ENCODE data around the gene GATC. TPM values are rescaled to one million over a fixed set of nuclear protein-coding genes. Genes with fewer than 3 reads are reported as not detected.
"Not testable (repeated sequence)": the region's sequence is repeated elsewhere in the genome, so short reads cannot be mapped to it uniquely, and the experiment has no call there.

The GATC gene
- polyA plus RNA-seq, 4 donors: 23.5 to 36.0 (median 35.3) TPM

GRCh38 chr12:120432772-120433525 is 13.3 kb upstream of the GATC start:
- no peak for DNase-seq (ENCODE audit: low read depth in 4 of 4, low spot score in 3 of 4)

- peak; percentile 87 to 93 (median 88) for DNase-seq (ENCODE audit: low read depth in 4 of 4, low spot score in 3 of 4)
These were observed 8.3 kb upstream of the GATC start, which contains the start of gene COX6A1 for GRCh38 chr12:120437735-120438494. Gene COX6A1 (plus strand): TSS chr12:120438113. CDS start chr12:120438127, 14 bp downstream.

- no peak for DNase-seq (ENCODE audit: low read depth in 4 of 4, low spot score in 3 of 4)
These were observed 7.6 kb upstream of the GATC start for GRCh38 chr12:120438495-120439198.

- DNase-seq (ENCODE audit: low read depth in 4 of 4, low spot score in 3 of 4): no peak
These were observed 6.5 kb upstream of the GATC start for GRCh38 chr12:120439646-120440247.

- no peak for DNase-seq (ENCODE audit: low read depth in 4 of 4, low spot score in 3 of 4)
These were observed 1.6 kb upstream of the GATC start for GRCh38 chr12:120444676-120445075.

GRCh38 chr12:120446844-120447178 is 567 bp downstream of the GATC start:
- DNase-seq (ENCODE audit: low read depth in 4 of 4, low spot score in 3 of 4): not testable (repeated sequence)

- no peak for DNase-seq (ENCODE audit: low read depth in 4 of 4, low spot score in 3 of 4)
These were observed 1.7 kb downstream of the GATC start for GRCh38 chr12:120447992-120448391.

- DNase-seq (ENCODE audit: low read depth in 4 of 4, low spot score in 3 of 4): not testable (repeated sequence)
These were observed 6.3 kb downstream of the GATC start for GRCh38 chr12:120452524-120452923.

- no peak for DNase-seq (ENCODE audit: low read depth in 4 of 4, low spot score in 3 of 4)
These were observed 7.0 kb downstream of the GATC start for GRCh38 chr12:120453060-120453750.

- DNase-seq (ENCODE audit: low read depth in 4 of 4, low spot score in 3 of 4): no peak
These were observed 7.7 kb downstream of the GATC start for GRCh38 chr12:120453977-120454376.

GRCh38 chr12:120455302-120455701 is 9.1 kb downstream of the GATC start:
- no peak for DNase-seq (ENCODE audit: low read depth in 4 of 4, low spot score in 3 of 4)

GRCh38 chr12:120457133-120457532 is 10.9 kb downstream of the GATC start:
- DNase-seq (ENCODE audit: low read depth in 4 of 4, low spot score in 3 of 4): no peak

- no peak for DNase-seq (ENCODE audit: low read depth in 4 of 4, low spot score in 3 of 4)
These were observed 13.9 kb downstream of the GATC start for GRCh38 chr12:120460157-120460556.

- no peak for DNase-seq (ENCODE audit: low read depth in 4 of 4, low spot score in 3 of 4)
These were observed 15.9 kb downstream of the GATC start for GRCh38 chr12:120462099-120462640.

GRCh38 chr12:120463712-120464111 is 17.5 kb downstream of the GATC start:
- DNase-seq (ENCODE audit: low read depth in 4 of 4, low spot score in 3 of 4): no peak

GRCh38 chr12:120465756-120466155 is 19.5 kb downstream of the GATC start:
- DNase-seq (ENCODE audit: low read depth in 4 of 4, low spot score in 3 of 4): no peak

GRCh38 chr12:120466560-120467315 is 20.5 kb downstream of the GATC start:
- no peak for DNase-seq (ENCODE audit: low read depth in 4 of 4, low spot score in 3 of 4)

GRCh38 chr12:120467439-120467838 is 21.2 kb downstream of the GATC start:
- DNase-seq (ENCODE audit: low read depth in 4 of 4, low spot score in 3 of 4): no peak

- no peak for DNase-seq (ENCODE audit: low read depth in 4 of 4, low spot score in 3 of 4)
These were observed 22.1 kb downstream of the GATC start for GRCh38 chr12:120468325-120468820.
